Measurements from ENCODE around the gene HNRNPR. TPM values are rescaled to one million over a fixed set of nuclear protein-coding genes. Genes with fewer than 3 reads are reported as not detected.
A peak's percentile ranks its signal among the peaks of the same experiment; 100 is the strongest.

HNRNPR gene
- total RNA-seq, 2 experiments from 2014 or later = 216 to 221 TPM

DNA sequence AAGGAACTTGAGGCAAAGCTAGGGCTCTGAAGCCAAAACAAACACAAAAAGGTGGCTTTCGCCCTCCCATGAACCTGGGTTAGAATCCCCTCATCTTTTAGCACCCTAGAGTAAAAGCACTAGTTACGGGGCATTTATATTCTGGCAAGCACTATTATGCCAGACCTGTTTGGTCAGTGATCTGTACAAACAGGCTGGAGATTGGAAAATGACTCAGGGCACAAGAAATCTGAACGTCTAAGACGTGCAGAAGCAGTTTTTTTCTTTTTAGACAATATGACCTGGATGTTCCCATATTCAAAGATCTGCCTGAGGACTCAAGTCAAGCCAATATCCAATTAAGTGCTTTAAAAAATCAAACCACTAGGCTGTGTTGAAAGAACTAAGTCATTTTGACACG, 22.5 kb upstream of the HNRNPR start:
- POLR2A ChIA-PET = no interaction called here
- CTCF ChIA-PET = interaction anchor here (0.8 kb wide), 1 partner anchor 23 kb away, joined by 3 read pairs; the partner anchor contains the start of gene HNRNPR
- H3K27me3 Mint-ChIP-seq = no peaks in the 10 kb centered on the region

DNA sequence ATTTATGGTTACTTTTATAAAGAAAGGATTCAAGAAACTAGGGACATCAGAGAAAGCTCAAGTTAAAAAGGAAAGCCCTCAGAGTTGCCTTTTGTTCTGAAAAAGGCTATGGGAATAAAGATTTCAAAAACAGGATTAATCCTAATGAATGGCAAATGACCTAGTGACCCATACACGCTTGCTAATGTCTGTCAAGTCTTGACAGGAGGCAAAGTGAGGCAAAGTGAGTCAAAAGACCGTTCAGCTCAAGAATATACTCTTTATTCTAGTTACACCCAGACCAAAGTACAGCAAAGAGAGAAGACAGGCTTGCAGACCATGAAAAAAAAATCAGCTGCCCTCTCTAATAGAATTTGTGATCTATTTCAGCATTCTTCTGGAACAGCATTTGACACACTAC, 22.1 kb upstream of the HNRNPR start:
- Mint-ChIP-seq H3K9me3 (peaks cover 37% of the 10 kb centered on the region), H3K4me3 (peak overlapping the region; percentile 95)
- POLR2A ChIA-PET = no interaction called here

More for the DNA sequence above, 22.5 kb upstream of the HNRNPR start:
- Mint-ChIP-seq H3K9me3 (peaks cover 33% of the 10 kb centered on the region), H3K4me1 (peaks cover 36% of the 10 kb centered on the region), H3K4me3 (peak overlapping the region; percentile 95), H3K27ac (no peak overlapping the region), H3K36me3 (ENCODE audit: low read depth) (peaks cover 55% of the 10 kb centered on the region)
- DNase-seq = no peak

DNA sequence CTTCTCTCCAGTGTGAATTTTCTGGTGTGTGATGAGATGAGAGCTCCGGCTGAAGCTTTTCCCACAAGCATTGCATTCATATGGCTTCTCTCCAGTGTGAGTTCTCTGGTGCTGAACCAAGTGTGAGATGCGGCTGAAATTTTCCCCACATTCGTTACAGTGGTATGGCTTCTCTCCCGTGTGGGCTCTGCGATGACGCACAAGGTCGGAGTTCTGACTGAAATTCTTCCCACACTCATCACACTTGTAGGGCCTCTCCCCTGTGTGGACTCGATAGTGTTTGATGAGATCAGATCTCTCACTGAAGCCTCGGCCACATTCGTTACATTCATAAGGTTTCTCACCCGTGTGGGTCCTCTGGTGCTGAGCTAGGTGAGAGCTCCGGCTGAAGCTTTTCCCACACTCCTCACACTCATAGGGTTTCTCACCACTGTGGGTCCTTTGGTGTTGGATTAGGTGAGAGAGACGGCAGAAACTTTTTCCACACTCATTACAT, 18.2 kb upstream of the HNRNPR start:
- H3K4me1 Mint-ChIP-seq = peaks cover 12% of the 10 kb centered on the region

More for the DNA sequence above, 22.1 kb upstream of the HNRNPR start:
- Mint-ChIP-seq H3K27me3 (no peaks in the 10 kb centered on the region), H3K27ac (no peak overlapping the region), H3K4me1 (peaks cover 35% of the 10 kb centered on the region), H3K36me3 (ENCODE audit: low read depth) (peaks cover 60% of the 10 kb centered on the region)
- CTCF ChIA-PET = interaction anchor here (0.5 to 0.8 kb wide), 3 partner anchors 9 to 1085 kb away, joined by 3 to 4 read pairs (median 4); partner anchors contain the start of gene HNRNPR
- no peak for DNase-seq

GRCh38 chr1:23358310-23358875, 14.3 kb upstream of the HNRNPR start:
- Mint-ChIP-seq H3K4me3 (no peak overlapping the region), H3K4me1 (peaks cover 4% of the 10 kb centered on the region), H3K27ac (no peak overlapping the region), H3K27me3 (no peaks in the 10 kb centered on the region), H3K36me3 (ENCODE audit: low read depth) (peaks cover 53% of the 10 kb centered on the region), H3K9me3 (peaks cover 58% of the 10 kb centered on the region)
- POLR2A ChIA-PET = no interaction called here
- CTCF ChIA-PET = interaction anchor here (0.7 to 1.5 kb wide), 2 partner anchors 10 to 18 kb away, joined by 3 to 6 read pairs; no protein-coding TSS in a partner anchor
- DNase-seq = no peak

More for the DNA sequence above, 18.2 kb upstream of the HNRNPR start:
- Mint-ChIP-seq H3K36me3 (ENCODE audit: low read depth) (peaks cover 80% of the 10 kb centered on the region), H3K27ac (no peak overlapping the region), H3K27me3 (no peaks in the 10 kb centered on the region), H3K4me3 (no peak overlapping the region), H3K9me3 (peaks cover 67% of the 10 kb centered on the region)
- no peak for DNase-seq
- ChIA-PET POLR2A (no interaction called here), CTCF (interaction anchor here (1.0 to 1.6 kb wide), 2 partner anchors 9 to 18 kb away, joined by 3 to 6 read pairs; partner anchors contain the start of gene HNRNPR)

GRCh38 chr1:23357138-23357908, 13.2 kb upstream of the HNRNPR start:
- no peak for DNase-seq
- POLR2A ChIA-PET = no interaction called here
- Mint-ChIP-seq H3K9me3 (peaks cover 49% of the 10 kb centered on the region), H3K27ac (no peak overlapping the region), H3K27me3 (peaks cover 2% of the 10 kb centered on the region), H3K36me3 (ENCODE audit: low read depth) (peaks cover 42% of the 10 kb centered on the region), H3K4me3 (no peak overlapping the region), H3K4me1 (peaks cover 4% of the 10 kb centered on the region)
- CTCF ChIA-PET = interaction anchor here (1.0 to 1.5 kb wide), 2 partner anchors 8 to 11 kb away, joined by 4 to 6 read pairs; no protein-coding TSS in a partner anchor

DNA sequence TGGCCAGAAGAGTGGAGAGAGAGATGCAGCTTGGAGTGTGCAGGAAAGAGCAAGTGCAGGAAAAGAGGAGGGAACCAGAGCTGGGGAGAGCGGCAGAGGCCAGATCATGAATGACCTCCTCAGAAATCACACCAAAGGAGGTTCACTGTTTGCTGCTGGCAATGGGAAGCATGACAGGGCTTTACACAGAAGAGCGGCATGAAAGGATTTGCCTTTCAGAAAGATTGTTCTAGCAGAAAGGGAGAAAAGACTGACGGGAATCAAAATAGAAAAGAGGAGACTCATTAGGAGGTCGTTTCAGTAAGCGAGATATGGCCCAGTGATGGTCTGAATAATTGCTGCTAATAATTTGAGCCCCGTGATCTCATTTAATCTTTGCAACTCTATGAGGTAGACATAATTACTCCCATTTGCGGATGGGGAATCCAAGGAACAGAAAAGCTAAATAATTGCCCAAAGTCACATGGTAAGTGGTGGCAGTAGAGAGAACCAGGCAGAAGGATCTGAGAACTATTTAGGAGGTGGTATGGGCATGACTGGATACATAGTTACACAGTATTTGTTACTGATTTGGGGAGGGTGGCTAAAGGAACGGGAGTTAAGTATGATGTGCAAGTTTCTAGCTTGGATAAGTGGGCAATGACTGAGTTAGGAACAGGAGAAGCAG, 12.5 kb upstream of the HNRNPR start:
- Mint-ChIP-seq H3K27me3 (peaks cover 2% of the 10 kb centered on the region), H3K4me3 (no peak overlapping the region), H3K9me3 (peaks cover 42% of the 10 kb centered on the region), H3K27ac (no peak overlapping the region), H3K36me3 (ENCODE audit: low read depth) (peaks cover 35% of the 10 kb centered on the region), H3K4me1 (peaks cover 4% of the 10 kb centered on the region)
- ChIA-PET CTCF (interaction anchor here (0.5 to 1.0 kb wide), 2 partner anchors 9 to 40 kb away, joined by 3 to 4 read pairs; no protein-coding TSS in a partner anchor), POLR2A (no interaction called here)
- DNase-seq = no peak

DNA sequence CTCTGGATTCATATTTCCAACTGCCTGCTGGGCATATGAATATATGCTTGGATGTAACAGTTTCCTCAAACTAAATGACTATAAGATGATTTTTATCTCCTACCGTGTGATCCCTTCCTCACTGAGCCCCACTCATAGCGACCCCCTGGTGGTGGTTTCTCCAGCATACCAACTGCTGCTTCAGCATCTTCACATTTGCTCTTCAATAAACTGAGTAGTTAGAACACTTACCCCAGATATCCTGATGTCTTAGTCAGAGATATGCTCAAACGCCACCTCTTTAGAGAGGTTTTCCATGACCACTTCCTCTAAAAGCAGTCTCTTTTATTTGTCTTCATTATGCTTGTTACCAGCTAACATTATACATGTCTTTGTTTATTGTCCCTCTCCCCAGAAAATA, 10.2 kb upstream of the HNRNPR start:
- POLR2A ChIA-PET = interaction anchor here (0.6 kb wide), 1 partner anchor 298 kb away, joined by 12 read pairs; no protein-coding TSS in a partner anchor
- peaks cover 19% of the 10 kb centered on the region for H3K9me3 Mint-ChIP-seq
- peaks cover 4% of the 10 kb centered on the region for H3K4me1 Mint-ChIP-seq
- H3K4me3 Mint-ChIP-seq = no peak overlapping the region
- no peak overlapping the region for H3K27ac Mint-ChIP-seq
- no peak for DNase-seq
- peaks cover 2% of the 10 kb centered on the region for H3K27me3 Mint-ChIP-seq
- CTCF ChIA-PET = interaction anchor here (0.6 to 1.0 kb wide), 4 partner anchors 11 to 311 kb away, joined by 3 to 4 read pairs (median 4); no protein-coding TSS in a partner anchor
- H3K36me3 Mint-ChIP-seq (ENCODE audit: low read depth) = peaks cover 12% of the 10 kb centered on the region

- CTCF ChIA-PET = interaction anchor here (1.4 kb wide), 1 partner anchor 12 kb away, joined by 4 read pairs; no protein-coding TSS in a partner anchor
- POLR2A ChIA-PET = no interaction called here
Observed at GRCh38 chr1:23352096-23352695, 8.1 kb upstream of the HNRNPR start.

GRCh38 chr1:23345920-23346319, 1.8 kb upstream of the HNRNPR start:
- H3K27me3 Mint-ChIP-seq = no peaks in the 10 kb centered on the region
- H3K27ac Mint-ChIP-seq = peak overlapping the region; percentile 60
- no peak for DNase-seq
- H3K4me3 Mint-ChIP-seq = peak overlapping the region; percentile 38
- POLR2A ChIA-PET = interaction anchor here (0.7 kb wide), 1 partner anchor 19 kb away, joined by 3 read pairs; no protein-coding TSS in a partner anchor
- H3K4me1 Mint-ChIP-seq = peaks cover 28% of the 10 kb centered on the region
- CTCF ChIA-PET = no interaction called here
- H3K36me3 Mint-ChIP-seq (ENCODE audit: low read depth) = peaks cover 10% of the 10 kb centered on the region
- H3K9me3 Mint-ChIP-seq = no peaks in the 10 kb centered on the region

More at GRCh38 chr1:23352096-23352695, 8.1 kb upstream of the HNRNPR start:
- Mint-ChIP-seq H3K27me3 (peaks cover 2% of the 10 kb centered on the region), H3K4me1 (peaks cover 4% of the 10 kb centered on the region), H3K36me3 (ENCODE audit: low read depth) (peaks cover 4% of the 10 kb centered on the region), H3K4me3 (no peak overlapping the region), H3K27ac (no peak overlapping the region), H3K9me3 (peaks cover 8% of the 10 kb centered on the region)
- no peak for DNase-seq

DNA sequence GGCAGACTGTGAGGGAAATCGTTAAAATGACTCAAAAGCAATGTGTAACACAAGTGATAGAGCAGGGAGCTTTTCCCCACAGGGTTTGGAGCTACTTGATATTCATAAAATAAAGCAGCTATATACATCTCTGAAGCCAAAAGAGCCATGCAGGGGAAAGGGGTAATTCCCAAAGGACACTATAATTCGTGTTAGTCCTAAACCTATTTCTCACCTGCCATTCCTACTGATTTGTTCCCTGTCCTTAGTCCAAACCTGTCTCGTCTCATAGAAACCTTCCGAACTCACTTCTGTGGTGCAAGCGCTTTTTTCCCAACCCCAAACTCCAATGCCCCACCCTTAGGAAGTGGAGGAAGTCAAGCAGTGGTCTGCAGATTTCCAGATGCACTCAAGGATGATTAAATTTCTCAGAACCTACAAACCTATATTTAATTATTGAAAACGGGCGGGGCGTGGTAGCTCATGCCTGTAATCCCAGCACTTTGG, 946 bp upstream of the HNRNPR start:
- Mint-ChIP-seq H3K4me3 (peak overlapping the region; percentile 91), H3K27ac (peak overlapping the region; percentile 97), H3K4me1 (peaks cover 37% of the 10 kb centered on the region), H3K36me3 (ENCODE audit: low read depth) (peaks cover 16% of the 10 kb centered on the region), H3K27me3 (no peaks in the 10 kb centered on the region), H3K9me3 (no peaks in the 10 kb centered on the region)
- POLR2A ChIA-PET = interaction anchor here (0.6 to 1.5 kb wide), 2 partner anchors 18 to 23 kb away, joined by 3 to 17 read pairs; no protein-coding TSS in a partner anchor
- no peak for DNase-seq
- CTCF ChIA-PET = interaction anchor here (1.2 kb wide), 2 partner anchors 17 to 23 kb away, joined by 4 to 6 read pairs; no protein-coding TSS in a partner anchor

GRCh38 chr1:23343221-23344110, 618 bp downstream of the HNRNPR start:
- H3K4me3 Mint-ChIP-seq = peak overlapping the region; percentile 80
- H3K9me3 Mint-ChIP-seq = no peaks in the 10 kb centered on the region
- CTCF ChIA-PET = interaction anchor here (0.6 to 1.2 kb wide), 7 partner anchors 19 to 380 kb away, joined by 3 to 6 read pairs (median 3); no protein-coding TSS in a partner anchor
- peak overlapping the region; percentile 98 for H3K27ac Mint-ChIP-seq
- H3K27me3 Mint-ChIP-seq = no peaks in the 10 kb centered on the region
- peaks cover 49% of the 10 kb centered on the region for H3K4me1 Mint-ChIP-seq
- POLR2A ChIA-PET = interaction anchor here (0.5 to 1.5 kb wide), 5 partner anchors 10 to 612 kb away, joined by 3 to 17 read pairs (median 4); no protein-coding TSS in a partner anchor
- H3K36me3 Mint-ChIP-seq (ENCODE audit: low read depth) = peaks cover 26% of the 10 kb centered on the region
- peak; percentile 48 for DNase-seq

Data from activated CD4-positive, alpha-beta T cell treated with anti-CD3 and anti-CD28 coated beads, Interleukin-2, amount 10 ng/mL, durations not matched to agents 7 days and 5 days (primary cell).